HG03354 (cell line): ENCODE measurements around the gene PDE10A.

Source experiments
- ATAC-seq: cut with Tn5 transposase; IDR thresholded peaks from one replicate; pipeline ENCODE4 v1.9.1; 2021; ENCODE audit warnings: mild to moderate bottlenecking; ENCODE audit not compliant: unreplicated experiment, poor library complexity, severe bottlenecking

PDE10A gene

GRCh38 chr6:165451838-165452237 lies 211.2 kb downstream of the PDE10A start:
- no peak for ATAC-seq

DNA sequence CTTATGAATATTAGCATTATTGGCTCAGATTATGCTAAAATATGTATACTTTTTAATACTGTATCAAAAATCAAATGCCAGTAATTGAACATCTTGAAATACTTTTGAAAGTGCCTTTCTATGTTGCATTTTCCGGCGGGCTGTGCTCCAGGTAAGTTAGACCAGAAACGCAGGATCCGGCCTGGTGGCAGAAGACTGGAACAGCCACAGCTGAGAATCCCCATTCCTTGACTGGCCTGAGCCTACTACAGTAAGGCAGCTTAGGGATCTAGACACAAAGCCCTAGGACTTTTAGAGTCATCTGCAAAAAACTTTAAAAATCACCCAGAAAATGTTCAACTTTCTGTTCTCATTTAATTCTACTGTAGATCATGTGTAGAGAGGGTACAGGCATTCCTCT lies 214.8 kb downstream of the PDE10A start:
- ATAC-seq = no peak

GRCh38 chr6:165447141-165447540 lies 215.9 kb downstream of the PDE10A start:
- no peak for ATAC-seq

GRCh38 chr6:165446331-165446730 lies 216.7 kb downstream of the PDE10A start:
- ATAC-seq = no peak

DNA sequence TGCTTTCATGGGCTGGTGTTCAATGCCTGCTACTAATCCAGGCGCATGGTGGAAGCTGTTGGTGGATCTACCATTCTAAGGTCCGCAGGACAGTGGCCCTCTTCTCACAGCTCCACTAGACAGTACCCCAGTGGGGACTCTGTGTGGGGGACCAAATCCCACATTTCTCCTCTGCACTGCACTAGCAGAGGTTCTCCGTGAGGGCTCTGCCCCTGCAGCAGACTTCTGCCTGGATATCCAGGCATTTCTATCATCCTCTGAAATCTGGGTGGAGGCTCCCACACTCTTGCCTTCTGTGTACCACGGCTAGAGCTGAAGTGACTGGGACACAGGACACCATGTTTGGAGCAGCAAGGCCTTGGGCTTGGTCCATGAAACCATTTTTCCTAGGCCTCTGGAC lies 219.6 kb downstream of the PDE10A start:
- no peak for ATAC-seq

GRCh38 chr6:165441181-165441580 lies 221.9 kb downstream of the PDE10A start:
- no peak for ATAC-seq

DNA sequence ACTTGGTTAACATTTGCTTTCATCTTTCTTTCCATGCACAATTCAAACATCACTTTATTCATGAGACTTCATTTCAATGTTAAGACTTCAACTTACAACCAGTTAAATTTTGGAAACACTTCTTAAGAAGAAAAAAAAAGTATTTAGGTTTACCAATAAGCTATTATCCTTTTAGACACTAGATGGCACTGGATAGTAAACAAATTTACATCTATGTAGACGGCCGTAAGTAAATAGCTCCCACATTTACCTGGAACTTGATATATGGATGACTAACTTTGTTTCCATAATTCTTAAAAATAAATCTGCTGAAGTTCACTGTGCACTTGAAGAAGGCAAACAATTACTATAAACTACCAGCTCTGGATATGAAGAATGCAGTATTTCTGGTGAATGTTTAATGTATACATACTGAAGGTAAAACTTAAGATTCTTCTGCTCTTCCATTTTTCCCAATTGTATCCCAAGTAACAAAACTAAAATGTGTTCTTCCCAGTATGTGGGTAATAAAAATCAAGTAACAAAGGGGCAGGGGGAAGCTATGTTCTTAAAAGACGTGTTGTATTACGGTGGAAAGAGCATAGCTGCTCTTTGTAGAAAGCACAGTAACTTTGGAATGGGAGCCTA lies 223.0 kb downstream of the PDE10A start:
- peak; percentile 64 for ATAC-seq

- no peak for ATAC-seq
Observed at GRCh38 chr6:165426892-165427291, 236.1 kb downstream of the PDE10A start.

DNA sequence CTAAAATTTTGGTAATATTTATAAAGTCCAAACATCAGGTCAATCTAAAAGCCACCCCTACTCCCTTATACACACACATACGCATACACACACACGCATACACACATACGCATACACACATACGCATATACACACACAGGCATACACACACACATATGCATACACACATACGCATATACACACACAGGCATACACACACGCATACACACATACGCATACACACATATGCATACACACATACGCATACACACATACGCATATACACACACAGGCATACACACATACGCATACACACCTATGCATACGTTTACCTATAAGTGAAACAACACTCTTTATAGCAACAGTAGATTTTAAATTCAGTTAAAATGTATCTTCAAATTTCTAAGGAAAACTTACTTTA lies 240.8 kb downstream of the PDE10A start:
- no peak for ATAC-seq

DNA sequence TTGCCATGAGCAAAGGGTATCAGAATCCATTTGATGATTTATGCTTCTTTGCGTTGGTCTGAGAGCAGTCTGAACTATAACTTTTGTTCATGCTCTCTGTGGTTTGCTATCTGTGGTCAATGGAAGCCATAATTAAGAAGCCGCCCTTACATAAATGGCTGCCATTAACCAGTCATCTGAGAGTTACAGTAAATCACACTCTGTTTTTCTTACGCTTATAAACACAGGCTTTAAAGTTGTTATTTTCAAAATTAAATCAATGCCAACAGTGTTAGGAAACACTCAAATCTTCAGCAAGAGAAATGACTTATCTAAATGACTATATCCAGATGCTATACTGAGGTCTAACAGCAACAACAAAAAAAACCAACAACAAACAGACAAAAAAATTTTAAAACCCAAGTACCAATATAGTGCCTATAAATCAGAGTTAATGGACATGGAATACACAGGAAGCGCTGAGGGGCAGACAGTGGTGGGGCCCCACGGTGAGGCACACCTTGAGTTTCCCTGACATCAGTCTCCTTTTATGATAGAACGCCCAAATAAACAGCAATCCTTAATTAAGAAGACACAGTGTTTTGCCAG lies 245.7 kb downstream of the PDE10A start:
- no peak for ATAC-seq

- no peak for ATAC-seq
Observed at GRCh38 chr6:165404697-165405096, 258.3 kb downstream of the PDE10A start.

DNA sequence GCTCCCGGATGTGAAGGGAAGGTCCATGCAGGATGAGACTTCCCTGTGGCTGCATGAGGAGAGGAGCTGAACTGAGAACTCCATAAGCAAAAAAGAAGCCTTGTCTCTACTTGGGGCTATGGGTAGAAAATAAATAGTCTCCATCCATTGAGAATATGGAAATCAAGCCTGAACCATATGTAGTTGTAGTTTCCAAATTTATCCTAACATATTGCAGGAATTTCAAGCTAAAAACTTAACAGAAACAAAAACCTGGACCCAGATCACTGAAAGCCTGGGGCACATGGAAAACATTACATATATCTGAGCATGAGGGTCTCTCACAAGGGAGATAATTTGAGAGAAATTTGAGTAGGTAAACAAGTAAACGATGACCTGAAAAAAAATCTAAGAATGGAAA lies 258.7 kb downstream of the PDE10A start:
- ATAC-seq = no peak

GRCh38 chr6:165403006-165403595 lies 259.9 kb downstream of the PDE10A start:
- no peak for ATAC-seq

- ATAC-seq = no peak
Observed at GRCh38 chr6:165401092-165401491, 261.9 kb downstream of the PDE10A start.

DNA sequence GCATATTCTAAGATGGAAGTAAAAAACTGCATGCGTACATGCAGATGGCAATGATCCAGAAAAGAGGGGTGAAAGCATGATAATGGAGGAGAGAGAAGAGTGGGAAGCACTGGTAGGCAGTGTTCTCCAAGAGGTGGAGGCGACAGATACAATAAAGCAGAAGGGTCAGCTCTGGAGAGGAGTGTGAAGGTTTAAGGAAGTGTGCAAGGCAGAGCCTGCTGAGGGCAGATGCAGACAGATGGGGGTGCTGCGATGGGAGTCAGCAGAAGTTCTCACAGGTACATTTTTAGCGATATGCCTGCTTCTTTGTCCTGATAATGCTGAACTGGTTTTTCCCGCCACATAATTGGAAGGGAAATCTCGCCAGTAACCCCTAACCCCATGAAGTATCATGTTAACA lies 272.6 kb downstream of the PDE10A start:
- no peak for ATAC-seq

GRCh38 chr6:165389534-165389933 lies 273.5 kb downstream of the PDE10A start:
- ATAC-seq = no peak

- ATAC-seq = no peak
Observed at GRCh38 chr6:165383323-165383722, 279.7 kb downstream of the PDE10A start.

DNA sequence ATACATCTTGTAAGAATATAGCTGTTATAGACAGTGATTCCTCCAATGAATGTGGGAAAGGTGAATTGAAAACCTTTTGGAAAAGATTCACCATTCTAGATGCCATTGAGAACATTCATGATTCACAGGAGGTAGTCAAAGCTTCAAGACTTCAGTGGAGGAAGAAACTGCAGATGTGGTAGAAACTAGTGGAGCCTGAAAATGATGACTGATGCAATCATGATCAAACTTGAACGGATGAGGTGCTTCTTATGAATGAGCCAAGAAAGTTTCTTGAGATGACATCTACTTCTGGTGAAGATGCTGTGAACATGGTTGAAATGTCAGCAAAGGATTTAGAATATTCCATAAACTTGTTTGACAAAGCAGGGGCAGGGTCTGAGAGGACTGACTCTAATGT lies 286.9 kb downstream of the PDE10A start:
- ATAC-seq = no peak

GRCh38 chr6:165365371-165365770 lies 297.7 kb downstream of the PDE10A start:
- no peak for ATAC-seq

DNA sequence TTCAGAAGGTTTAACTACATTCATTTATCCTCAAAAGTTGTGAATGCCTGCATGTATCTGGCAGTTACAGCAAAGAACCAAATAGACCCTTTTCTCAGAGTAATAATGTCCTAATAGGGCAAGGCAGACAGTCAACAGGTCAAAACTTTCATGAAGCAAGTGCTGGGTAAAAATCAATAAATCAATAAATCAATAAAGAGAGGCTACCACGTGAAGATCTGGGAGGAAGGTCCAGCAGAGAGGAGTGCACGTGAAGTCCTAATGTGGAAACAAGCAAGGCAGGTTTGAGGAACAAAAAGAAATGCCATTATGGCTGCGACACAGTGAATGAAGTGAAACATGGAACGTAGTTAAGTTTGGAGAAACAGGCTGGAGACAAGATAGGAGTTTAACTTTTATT lies 317.3 kb downstream of the PDE10A start:
- no peak for ATAC-seq

DNA sequence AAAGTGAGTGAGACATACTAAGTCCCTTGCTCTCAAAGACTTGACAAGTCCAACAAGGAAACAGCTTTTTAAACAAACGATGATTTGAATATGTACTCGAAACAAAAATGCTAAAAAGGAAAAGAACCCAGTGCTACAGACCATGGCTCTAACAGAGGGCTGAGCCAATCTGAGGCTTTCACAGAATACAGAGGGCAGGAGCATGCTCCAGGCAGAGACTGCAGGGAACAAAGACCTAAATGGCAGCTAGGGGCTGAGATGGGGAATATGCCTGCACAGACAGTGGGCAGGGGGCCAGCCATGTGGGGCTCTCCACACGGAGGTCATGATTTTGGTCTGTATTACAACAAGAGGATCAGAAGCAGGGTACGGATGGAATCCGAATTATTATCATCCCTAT lies 322.5 kb downstream of the PDE10A start:
- ATAC-seq = no peak

- ATAC-seq = no peak
Observed at GRCh38 chr6:165325609-165326008, 337.4 kb downstream of the PDE10A start.
